Fibroblast of skin of scalp (primary cell): Measurements from ENCODE around the gene HDAC4.
A peak's percentile ranks its signal among the peaks of the same experiment; 100 is the strongest.

Experiments used
- DNase-seq: peaks from one replicate; pipeline ENCODE4 v3.0.0-alpha.2; 2013

Gene HDAC4

GRCh38 chr2:239279508-239280295 lies 121.1 kb downstream of the HDAC4 start:
- no peak for DNase-seq

- peak; percentile 63 for DNase-seq
Measured at GRCh38 chr2:239278941-239279365, 121.9 kb downstream of the HDAC4 start.

- DNase-seq = no peak
Measured at GRCh38 chr2:239278361-239278760, 122.5 kb downstream of the HDAC4 start.

GRCh38 chr2:239277401-239278085 lies 123.3 kb downstream of the HDAC4 start:
- DNase-seq = no peak

- no peak for DNase-seq
Measured at GRCh38 chr2:239276851-239277250, 124.0 kb downstream of the HDAC4 start.

GRCh38 chr2:239275847-239276831 lies 124.7 kb downstream of the HDAC4 start:
- peak; percentile 70 for DNase-seq

- DNase-seq = peak; percentile 97
Measured at GRCh38 chr2:239275044-239275685, 125.7 kb downstream of the HDAC4 start.

GRCh38 chr2:239274391-239275043 lies 126.3 kb downstream of the HDAC4 start:
- peak; percentile 75 for DNase-seq

- DNase-seq = no peak
Measured at GRCh38 chr2:239273280-239274234, 127.3 kb downstream of the HDAC4 start.

- no peak for DNase-seq
Measured at GRCh38 chr2:239272626-239273025, 128.2 kb downstream of the HDAC4 start.

- peak; percentile 52 for DNase-seq
Measured at GRCh38 chr2:239271882-239272281, 128.9 kb downstream of the HDAC4 start.

GRCh38 chr2:239271471-239271870 lies 129.3 kb downstream of the HDAC4 start:
- no peak for DNase-seq

GRCh38 chr2:239269916-239270315 lies 130.9 kb downstream of the HDAC4 start:
- no peak for DNase-seq

- no peak for DNase-seq
Measured at GRCh38 chr2:239269173-239269885, 131.5 kb downstream of the HDAC4 start.

- no peak for DNase-seq
Measured at GRCh38 chr2:239268549-239268948, 132.3 kb downstream of the HDAC4 start.

GRCh38 chr2:239268082-239268481 lies 132.7 kb downstream of the HDAC4 start:
- DNase-seq = no peak

- DNase-seq = peak; percentile 90
Measured at GRCh38 chr2:239267288-239267951, 133.4 kb downstream of the HDAC4 start.

- no peak for DNase-seq
Measured at GRCh38 chr2:239266779-239267287, 134.0 kb downstream of the HDAC4 start.

GRCh38 chr2:239266434-239266766 lies 134.4 kb downstream of the HDAC4 start:
- DNase-seq = no peak
